ENCODE data around the gene MAT2A. TPM values are rescaled to one million over a fixed set of nuclear protein-coding genes. Genes with fewer than 3 reads are reported as not detected.

The MAT2A gene
- total RNA-seq, 1 donor from 2014 or later = 81.9 TPM

DNA sequence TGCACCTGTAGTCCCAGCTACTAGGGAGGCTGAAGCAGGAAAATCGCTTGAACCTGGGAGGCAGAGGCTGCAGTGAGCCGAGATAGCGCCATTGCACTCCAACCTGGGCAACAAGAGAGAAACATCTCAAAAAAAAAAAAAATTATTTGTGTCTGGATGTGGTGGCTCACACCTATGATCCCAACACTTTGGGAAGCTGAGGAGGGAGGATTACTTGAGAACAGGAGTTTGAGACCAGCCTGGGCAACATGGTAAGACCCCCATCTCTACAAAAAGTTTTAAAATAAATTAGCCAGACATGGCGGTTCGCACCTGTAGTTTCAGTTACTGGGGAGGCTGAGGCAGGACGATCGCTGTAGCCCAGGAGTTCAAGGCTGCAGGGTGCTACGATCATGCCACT, 36.8 kb downstream of the MAT2A start:
- FAIRE-seq = no peak
- DNase-seq (ENCODE audit: low read depth) = no peak
- Histone ChIP-seq H3K4me3 (ENCODE audit: low read depth, low read length) (no peak overlapping the region), H3K27me3 (ENCODE audit: control insufficient read depth, insufficient read depth, low read length) (no peaks in the 10 kb centered on the region), H3K36me3 (ENCODE audit: control insufficient read depth, insufficient read depth, low read length) (peaks cover 3% of the 10 kb centered on the region)
- TF ChIP-seq, protein P1, sequence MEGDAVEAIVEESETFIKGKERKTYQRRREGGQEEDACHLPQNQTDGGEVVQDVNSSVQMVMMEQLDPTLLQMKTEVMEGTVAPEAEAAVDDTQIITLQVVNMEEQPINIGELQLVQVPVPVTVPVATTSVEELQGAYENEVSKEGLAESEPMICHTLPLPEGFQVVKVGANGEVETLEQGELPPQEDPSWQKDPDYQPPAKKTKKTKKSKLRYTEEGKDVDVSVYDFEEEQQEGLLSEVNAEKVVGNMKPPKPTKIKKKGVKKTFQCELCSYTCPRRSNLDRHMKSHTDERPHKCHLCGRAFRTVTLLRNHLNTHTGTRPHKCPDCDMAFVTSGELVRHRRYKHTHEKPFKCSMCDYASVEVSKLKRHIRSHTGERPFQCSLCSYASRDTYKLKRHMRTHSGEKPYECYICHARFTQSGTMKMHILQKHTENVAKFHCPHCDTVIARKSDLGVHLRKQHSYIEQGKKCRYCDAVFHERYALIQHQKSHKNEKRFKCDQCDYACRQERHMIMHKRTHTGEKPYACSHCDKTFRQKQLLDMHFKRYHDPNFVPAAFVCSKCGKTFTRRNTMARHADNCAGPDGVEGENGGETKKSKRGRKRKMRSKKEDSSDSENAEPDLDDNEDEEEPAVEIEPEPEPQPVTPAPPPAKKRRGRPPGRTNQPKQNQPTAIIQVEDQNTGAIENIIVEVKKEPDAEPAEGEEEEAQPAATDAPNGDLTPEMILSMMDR (IDR thresholded peaks at IDR 0.05; ENCODE audit: insufficient read depth, low read length, severe bottlenecking) = no peak

DNA sequence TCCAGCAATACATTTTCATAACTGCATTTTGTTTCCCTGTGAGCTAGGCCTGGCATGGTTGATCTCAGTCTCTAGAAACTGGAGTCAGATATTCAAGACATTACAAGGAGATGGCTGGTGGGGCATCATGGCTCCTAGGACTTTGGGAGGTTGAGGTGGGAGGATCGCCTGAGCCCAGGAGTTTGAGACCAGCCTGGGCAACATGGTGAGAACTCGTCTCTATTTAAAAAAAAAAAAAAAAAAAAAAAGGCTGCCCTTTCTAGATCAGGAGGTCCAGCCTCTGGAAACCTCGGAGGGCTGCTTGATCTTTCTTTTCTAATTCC, 38.1 kb downstream of the MAT2A start:
- no peaks in the 10 kb centered on the region for H3K27me3 ChIP-seq (ENCODE audit: control insufficient read depth, insufficient read depth, low read length)
- FAIRE-seq = no peak
- H3K4me3 ChIP-seq (ENCODE audit: low read depth, low read length) = no peak overlapping the region
- H3K36me3 ChIP-seq (ENCODE audit: control insufficient read depth, insufficient read depth, low read length) = peaks cover 8% of the 10 kb centered on the region
- TF ChIP-seq, protein P1 (IDR thresholded peaks at IDR 0.05; ENCODE audit: insufficient read depth, low read length, severe bottlenecking) = no peak
- DNase-seq (ENCODE audit: low read depth) = no peak

DNA sequence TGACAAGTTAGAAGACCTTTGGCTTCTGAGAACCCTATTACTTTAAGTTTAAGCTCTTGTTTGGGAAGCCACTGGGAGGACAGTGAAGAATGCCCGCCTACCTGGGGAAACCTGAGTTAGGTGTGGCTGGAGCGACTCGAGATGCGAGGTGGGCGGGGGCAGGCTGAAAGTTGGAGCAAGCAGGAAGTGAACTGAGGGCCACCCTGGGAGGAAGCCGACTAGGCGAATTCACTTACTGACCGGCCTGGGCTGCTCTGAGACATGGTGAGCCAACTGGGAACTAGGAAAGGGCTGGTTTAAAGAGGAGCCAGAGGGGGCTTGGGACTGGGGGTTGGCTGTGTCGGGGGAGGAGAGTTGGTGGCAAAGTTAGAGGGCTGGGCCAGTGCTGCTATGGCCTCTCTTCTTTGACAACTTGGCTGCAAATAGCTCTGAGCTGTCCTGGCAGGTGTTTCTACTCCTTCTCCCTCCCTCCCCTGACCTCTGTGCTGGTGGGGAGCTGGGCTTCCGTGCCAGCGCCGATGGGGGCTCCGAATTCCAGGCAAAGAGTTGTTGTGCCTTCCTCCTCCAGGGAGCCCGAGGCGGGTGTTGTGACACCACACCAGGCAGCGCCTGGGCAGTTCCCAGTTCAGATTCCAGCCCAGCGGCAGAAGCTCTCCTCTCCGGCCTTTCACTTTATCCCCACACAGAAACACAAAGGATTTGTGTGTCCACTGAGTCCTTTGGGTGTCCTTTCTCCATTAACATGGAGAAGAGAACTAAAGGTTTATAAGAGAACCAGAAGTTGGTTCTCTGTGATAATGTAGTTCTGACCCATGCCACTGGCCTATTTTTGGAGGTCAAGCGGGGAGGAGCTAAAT, 38.6 kb downstream of the MAT2A start, which contains the start of gene VAMP8:
VAMP8 (plus strand) TSS at position 201 of the 857 bp plus-strand sequence; CDS start at position 262, 61 bp downstream.
- Histone ChIP-seq H3K4me3 (ENCODE audit: low read depth, low read length) (peak within 1 kb of the TSS; percentile 72), H3K36me3 (ENCODE audit: control insufficient read depth, insufficient read depth, low read length) (peaks cover 8% of the 10 kb centered on the region), H3K27me3 (ENCODE audit: control insufficient read depth, insufficient read depth, low read length) (no peaks in the 10 kb centered on the region)
- no peak for FAIRE-seq
- DNase-seq (ENCODE audit: low read depth) = peak; percentile 82
- TF ChIP-seq, protein P1 (IDR thresholded peaks at IDR 0.05; ENCODE audit: insufficient read depth, low read length, severe bottlenecking) = no peak

DNA sequence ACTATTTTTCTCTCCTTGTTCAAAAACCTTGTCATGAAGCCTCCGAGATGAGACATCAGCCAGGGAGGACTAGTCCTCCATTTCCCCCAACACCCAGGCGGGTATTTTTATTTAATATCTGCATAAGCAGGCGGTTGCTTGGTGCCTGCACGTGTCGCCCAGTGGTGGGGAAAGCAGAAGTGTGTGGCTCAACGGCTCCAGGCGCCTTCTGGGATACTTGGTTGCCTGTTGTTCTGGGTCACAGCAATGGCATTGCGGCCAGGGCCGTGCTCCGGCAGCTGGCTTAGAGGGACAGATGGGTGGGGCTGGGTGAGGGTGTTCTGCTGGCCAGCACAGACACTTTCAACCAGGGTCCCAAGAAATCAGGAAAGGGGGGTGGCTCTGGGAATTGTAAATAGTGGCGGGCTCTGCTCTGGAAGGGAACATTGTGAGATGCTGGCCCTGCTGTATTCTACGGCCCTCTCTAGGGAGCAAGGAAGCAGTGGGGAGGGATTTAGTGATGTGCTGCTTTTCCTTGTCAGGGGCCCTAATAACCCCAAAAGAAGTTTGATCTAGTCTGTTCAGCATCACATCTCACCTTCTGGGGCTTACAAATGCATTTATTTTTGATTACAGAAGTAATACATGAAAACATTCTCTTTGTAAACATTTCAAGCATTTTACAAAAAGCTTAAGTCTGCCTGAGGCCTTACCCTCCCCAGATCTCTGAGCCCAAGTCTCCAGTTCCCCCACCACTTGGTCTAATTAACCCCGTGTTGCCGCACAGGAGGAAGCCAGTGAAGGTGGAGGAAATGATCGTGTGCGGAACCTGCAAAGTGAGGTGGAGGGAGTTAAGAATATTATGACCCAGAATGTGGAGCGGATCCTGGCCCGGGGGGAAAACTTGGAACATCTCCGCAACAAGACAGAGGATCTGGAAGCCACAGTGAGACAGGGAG, 39.5 kb downstream of the MAT2A start:
- peaks cover 8% of the 10 kb centered on the region for H3K36me3 ChIP-seq (ENCODE audit: control insufficient read depth, insufficient read depth, low read length)
- FAIRE-seq (no peak), DNase-seq (ENCODE audit: low read depth) (no peak)
- TF ChIP-seq, protein P1 (IDR thresholded peaks at IDR 0.05; ENCODE audit: insufficient read depth, low read length, severe bottlenecking) = no peak
- H3K4me3 ChIP-seq (ENCODE audit: low read depth, low read length) = peak overlapping the region; percentile 72
- H3K27me3 ChIP-seq (ENCODE audit: control insufficient read depth, insufficient read depth, low read length) = no peaks in the 10 kb centered on the region

DNA sequence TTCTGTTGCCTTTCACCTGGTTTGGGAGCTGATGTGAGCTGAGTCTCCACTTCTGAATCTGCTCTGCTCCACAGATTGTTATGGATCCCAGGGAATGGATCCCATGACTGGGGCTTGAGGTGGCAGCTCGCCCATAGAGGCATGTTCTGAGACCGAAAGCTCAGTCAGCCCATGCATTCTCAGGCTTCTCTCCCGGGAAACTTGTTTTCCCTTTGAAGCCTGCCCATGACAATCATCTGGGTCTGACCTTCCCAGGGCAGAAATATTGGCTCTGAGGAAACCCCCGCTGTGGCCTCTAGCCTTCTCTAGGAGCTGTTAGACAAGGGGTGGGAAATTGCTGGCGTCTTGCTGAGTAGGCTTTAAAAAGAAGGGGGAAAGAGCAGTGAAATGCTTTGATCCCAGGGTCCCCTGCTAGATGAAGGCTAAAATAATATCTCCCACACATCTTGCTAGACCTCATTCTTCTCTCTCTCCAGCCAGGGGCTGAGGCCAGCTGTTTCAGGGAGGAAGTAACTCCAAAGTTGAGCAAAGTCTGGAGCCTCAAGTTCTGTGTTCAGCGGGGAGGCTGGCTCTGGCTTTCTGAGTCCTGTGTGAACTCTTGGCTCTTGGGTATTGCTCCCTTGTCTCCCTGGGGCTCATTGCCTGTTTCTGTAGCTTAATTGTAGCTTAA, 40.4 kb downstream of the MAT2A start:
- peak overlapping the region; percentile 72 for H3K4me3 ChIP-seq (ENCODE audit: low read depth, low read length)
- FAIRE-seq (no peak), DNase-seq (ENCODE audit: low read depth) (no peak)
- TF ChIP-seq, protein P1 (IDR thresholded peaks at IDR 0.05; ENCODE audit: insufficient read depth, low read length, severe bottlenecking) = no peak
- no peaks in the 10 kb centered on the region for H3K27me3 ChIP-seq (ENCODE audit: control insufficient read depth, insufficient read depth, low read length)
- H3K36me3 ChIP-seq (ENCODE audit: control insufficient read depth, insufficient read depth, low read length) = peaks cover 8% of the 10 kb centered on the region

Data from bronchial epithelial cell (primary cell).